Cardiac atrium fibroblast (primary cell): ENCODE measurements around the gene RFX2. TPM values are rescaled to one million over a fixed set of nuclear protein-coding genes. Genes with fewer than 3 reads are reported as not detected.

ENCODE experiments used
- total RNA-seq: library from RNA; depleted of rRNA; stranded (reverse); fragments of >200 nt; gene quantifications from 2 replicates; pipeline ENCODE4 v1.2.3, GENCODE V29; 2015

The RFX2 gene
- 2.9 and 4.2 TPM in 2 replicates for total RNA-seq

GRCh38 chr19:6110360-6110977, at the start of gene RFX2:
TSS of gene RFX2 (minus strand) at chr19:6110500. CDS start at chr19:6047496, 63,004 bp downstream.

GRCh38 chr19:5977785-5978605, 132.3 kb downstream of the RFX2 start, which contains the start of gene RANBP3:
TSS of gene RANBP3 (minus strand) at chr19:5978140. CDS start at chr19:5978082, 58 bp downstream.

Other genes with a start within 250 kb of the RFX2 start
- gene FUT5, start 240.0 kb downstream of the RFX2 start, total RNA-seq: not detected in 2 replicates
- gene NDUFA11, start 206.7 kb downstream of the RFX2 start, total RNA-seq: 316 TPM in 2 replicates
- gene VMAC, start 205.6 kb downstream of the RFX2 start, total RNA-seq: 3.2 and 4.7 TPM in 2 replicates
- 2.6 and 16.1 TPM in 2 replicates for gene CAPS, start 196.2 kb downstream of the RFX2 start, total RNA-seq
- gene RANBP3, start 132.4 kb downstream of the RFX2 start, total RNA-seq: 44.0 and 48.8 TPM in 2 replicates
- not detected in 2 replicates for gene ACSBG2, start 25.2 kb upstream of the RFX2 start, total RNA-seq
- 26.7 and 27.2 TPM in 2 replicates for gene MLLT1, start 169.5 kb upstream of the RFX2 start, total RNA-seq
- not detected in 2 replicates for gene ACER1, start 223.1 kb upstream of the RFX2 start, total RNA-seq